GM12878 (cell line): ENCODE results near the gene TMEM132C. TPM values are rescaled to one million over a fixed set of nuclear protein-coding genes. Genes with fewer than 3 reads are reported as not detected.

Source experiments
- CBX5 ChIP-seq: sonication (generic); IDR thresholded peaks from 2 replicates; pipeline ENCODE4 v1.6.1; 2016; ENCODE audit warnings: low read depth, moderate library complexity, mild to moderate bottlenecking, inconsistent platforms
- ESRRA ChIP-seq: IDR thresholded peaks from 2 replicates; pipeline ENCODE4 v1.6.1; 2012; ENCODE audit warnings: mild to moderate bottlenecking, low read length, improper control_type of control experiment
- EZH2 ChIP-seq: IDR thresholded peaks from 2 replicates; pipeline ENCODE4 v1.6.1; 2012; ENCODE audit warnings: low read depth, mild to moderate bottlenecking, control low read depth, inconsistent platforms, low read length, borderline replicate concordance; ENCODE audit not compliant: control insufficient read depth
- POLR2AphosphoS5 ChIP-seq: IDR thresholded peaks from 2 replicates; pipeline ENCODE4 v1.6.1; 2011; ENCODE audit warnings: mild to moderate bottlenecking, low read length, inconsistent platforms
- SMARCA5 ChIP-seq: fragments of 450-650 bp; IDR thresholded peaks from 2 replicates; pipeline ENCODE4 v1.6.1; 2017; ENCODE audit warnings: mild to moderate bottlenecking
- SUZ12 ChIP-seq: fragments of 200-600 bp; sonication (generic); IDR thresholded peaks from one replicate; pipeline ENCODE4 v1.6.1; 2018; ENCODE audit warnings: antibody characterized with exemption, mild to moderate bottlenecking; ENCODE audit not compliant: unreplicated experiment
- WRNIP1 ChIP-seq: IDR thresholded peaks from 2 replicates; pipeline ENCODE4 v1.6.1; 2011; ENCODE audit warnings: low read depth, low read length, improper control_type of control experiment, borderline replicate concordance
- ZBED1 ChIP-seq: IDR thresholded peaks from 2 replicates; pipeline ENCODE4 v1.6.1; 2016; ENCODE audit warnings: borderline replicate concordance
- ZZZ3 ChIP-seq: IDR thresholded peaks from 2 replicates; pipeline ENCODE4 v1.6.1; 2011; ENCODE audit warnings: low read depth; ENCODE audit not compliant: control insufficient read depth, insufficient read length
- polyA plus RNA-seq, 11 experiments: library from polyadenylated mRNA; depleted of rRNA in 4 of 11; unstranded in 6 of 11; stranded (reverse) in 5 of 11; fragments of >200 nt; fragmentation: Nextera tagmentation in 4 of 11; fragmentation: Illumina TruSeq in 1 of 11; extraction: Ambion mirVana in 4 of 11; extraction: Trizol in 1 of 11; gene quantifications; 1 replicate in 1 of 11; 2 replicates in 10 of 11; pipeline versions ENCODE4 v1.2.1 to v1.2.3, GENCODE V29; 2011 to 2016; ENCODE audit warnings: inconsistent platforms in 2 of 11, missing spikeins in 2 of 11, low read depth in 1 of 11
- total RNA-seq, 4 experiments: library from RNA; depleted of rRNA in 3 of 4; stranded (reverse); fragments of >200 nt in 3 of 4; fragmentation: Illumina TruSeq in 1 of 4; extraction: Trizol in 1 of 4; gene quantifications; 2 replicates each; pipeline versions ENCODE4 v1.2.1 to v1.2.3, GENCODE V29; 2013 to 2021
- TF ChIP-seq, protein P1 (sequence below): fragments of 450-650 bp; formaldehyde crosslinking; IDR thresholded peaks from 2 replicates; pipeline ENCODE4 v1.4.0; 2020; ENCODE audit warnings: mild to moderate bottlenecking, moderate library complexity
- TF ChIP-seq, protein P2 (sequence below): fragments of 450-650 bp; IDR thresholded peaks from 2 replicates; pipeline ENCODE4 v1.6.1; 2017; ENCODE audit warnings: mild to moderate bottlenecking, moderate library complexity
- TF ChIP-seq, protein P3 (sequence below): fragments of 450-650 bp; IDR thresholded peaks from 2 replicates; pipeline ENCODE4 v1.6.1; 2018; ENCODE audit warnings: mild to moderate bottlenecking, low read depth, moderate library complexity; ENCODE audit not compliant: partially characterized antibody
- TF ChIP-seq, protein P4 (sequence below): fragments of 450-650 bp; conservative IDR thresholded peaks from 2 replicates; pipeline ENCODE4 v1.6.1; 2017; ENCODE audit warnings: mild to moderate bottlenecking, moderate library complexity
- TF ChIP-seq, protein P5 (sequence below): IDR thresholded peaks from 2 replicates; pipeline ENCODE4 v1.6.1; 2011; ENCODE audit warnings: low read depth, mild to moderate bottlenecking, low read length, moderate library complexity, borderline replicate concordance; ENCODE audit errors: extremely low read depth
- TF ChIP-seq, protein P6 (sequence below): IDR thresholded peaks from 2 replicates; pipeline ENCODE4 v1.6.1; 2012; ENCODE audit warnings: low read depth, low read length, improper control_type of control experiment

Gene TMEM132C
- total and polyA plus RNA-seq, 10 of the 15 experiments (the other 5 are each of a cell fraction or from before 2014, with no cell fraction given): not detected

DNA sequence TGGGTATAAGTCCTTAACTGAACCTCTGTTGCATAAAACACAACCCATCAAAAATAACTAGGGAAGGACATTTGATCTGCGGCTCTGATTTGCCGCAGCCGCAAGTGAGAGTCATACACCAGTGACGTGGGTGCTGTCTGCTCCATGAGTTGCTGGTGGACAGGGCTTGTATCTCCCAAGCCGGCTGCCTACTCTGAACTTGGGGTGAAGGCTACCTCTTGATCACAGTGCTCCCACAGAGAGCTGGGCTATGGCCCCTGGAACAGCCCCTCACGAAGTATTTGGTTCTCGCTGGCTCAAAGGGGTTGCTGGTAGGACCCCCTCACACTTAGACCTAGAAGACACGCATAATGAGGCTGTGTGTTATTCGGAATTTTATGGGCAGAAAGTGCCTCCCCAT is 118.8 kb downstream of the TMEM132C start (continued):
- TF ChIP-seq, protein P1, sequence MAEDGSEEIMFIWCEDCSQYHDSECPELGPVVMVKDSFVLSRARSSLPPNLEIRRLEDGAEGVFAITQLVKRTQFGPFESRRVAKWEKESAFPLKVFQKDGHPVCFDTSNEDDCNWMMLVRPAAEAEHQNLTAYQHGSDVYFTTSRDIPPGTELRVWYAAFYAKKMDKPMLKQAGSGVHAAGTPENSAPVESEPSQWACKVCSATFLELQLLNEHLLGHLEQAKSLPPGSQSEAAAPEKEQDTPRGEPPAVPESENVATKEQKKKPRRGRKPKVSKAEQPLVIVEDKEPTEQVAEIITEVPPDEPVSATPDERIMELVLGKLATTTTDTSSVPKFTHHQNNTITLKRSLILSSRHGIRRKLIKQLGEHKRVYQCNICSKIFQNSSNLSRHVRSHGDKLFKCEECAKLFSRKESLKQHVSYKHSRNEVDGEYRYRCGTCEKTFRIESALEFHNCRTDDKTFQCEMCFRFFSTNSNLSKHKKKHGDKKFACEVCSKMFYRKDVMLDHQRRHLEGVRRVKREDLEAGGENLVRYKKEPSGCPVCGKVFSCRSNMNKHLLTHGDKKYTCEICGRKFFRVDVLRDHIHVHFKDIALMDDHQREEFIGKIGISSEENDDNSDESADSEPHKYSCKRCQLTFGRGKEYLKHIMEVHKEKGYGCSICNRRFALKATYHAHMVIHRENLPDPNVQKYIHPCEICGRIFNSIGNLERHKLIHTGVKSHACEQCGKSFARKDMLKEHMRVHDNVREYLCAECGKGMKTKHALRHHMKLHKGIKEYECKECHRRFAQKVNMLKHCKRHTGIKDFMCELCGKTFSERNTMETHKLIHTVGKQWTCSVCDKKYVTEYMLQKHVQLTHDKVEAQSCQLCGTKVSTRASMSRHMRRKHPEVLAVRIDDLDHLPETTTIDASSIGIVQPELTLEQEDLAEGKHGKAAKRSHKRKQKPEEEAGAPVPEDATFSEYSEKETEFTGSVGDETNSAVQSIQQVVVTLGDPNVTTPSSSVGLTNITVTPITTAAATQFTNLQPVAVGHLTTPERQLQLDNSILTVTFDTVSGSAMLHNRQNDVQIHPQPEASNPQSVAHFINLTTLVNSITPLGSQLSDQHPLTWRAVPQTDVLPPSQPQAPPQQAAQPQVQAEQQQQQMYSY (CRISPR knock-in tag): no peak
- TF ChIP-seq ZZZ3: no peak
- TF ChIP-seq, protein P2, sequence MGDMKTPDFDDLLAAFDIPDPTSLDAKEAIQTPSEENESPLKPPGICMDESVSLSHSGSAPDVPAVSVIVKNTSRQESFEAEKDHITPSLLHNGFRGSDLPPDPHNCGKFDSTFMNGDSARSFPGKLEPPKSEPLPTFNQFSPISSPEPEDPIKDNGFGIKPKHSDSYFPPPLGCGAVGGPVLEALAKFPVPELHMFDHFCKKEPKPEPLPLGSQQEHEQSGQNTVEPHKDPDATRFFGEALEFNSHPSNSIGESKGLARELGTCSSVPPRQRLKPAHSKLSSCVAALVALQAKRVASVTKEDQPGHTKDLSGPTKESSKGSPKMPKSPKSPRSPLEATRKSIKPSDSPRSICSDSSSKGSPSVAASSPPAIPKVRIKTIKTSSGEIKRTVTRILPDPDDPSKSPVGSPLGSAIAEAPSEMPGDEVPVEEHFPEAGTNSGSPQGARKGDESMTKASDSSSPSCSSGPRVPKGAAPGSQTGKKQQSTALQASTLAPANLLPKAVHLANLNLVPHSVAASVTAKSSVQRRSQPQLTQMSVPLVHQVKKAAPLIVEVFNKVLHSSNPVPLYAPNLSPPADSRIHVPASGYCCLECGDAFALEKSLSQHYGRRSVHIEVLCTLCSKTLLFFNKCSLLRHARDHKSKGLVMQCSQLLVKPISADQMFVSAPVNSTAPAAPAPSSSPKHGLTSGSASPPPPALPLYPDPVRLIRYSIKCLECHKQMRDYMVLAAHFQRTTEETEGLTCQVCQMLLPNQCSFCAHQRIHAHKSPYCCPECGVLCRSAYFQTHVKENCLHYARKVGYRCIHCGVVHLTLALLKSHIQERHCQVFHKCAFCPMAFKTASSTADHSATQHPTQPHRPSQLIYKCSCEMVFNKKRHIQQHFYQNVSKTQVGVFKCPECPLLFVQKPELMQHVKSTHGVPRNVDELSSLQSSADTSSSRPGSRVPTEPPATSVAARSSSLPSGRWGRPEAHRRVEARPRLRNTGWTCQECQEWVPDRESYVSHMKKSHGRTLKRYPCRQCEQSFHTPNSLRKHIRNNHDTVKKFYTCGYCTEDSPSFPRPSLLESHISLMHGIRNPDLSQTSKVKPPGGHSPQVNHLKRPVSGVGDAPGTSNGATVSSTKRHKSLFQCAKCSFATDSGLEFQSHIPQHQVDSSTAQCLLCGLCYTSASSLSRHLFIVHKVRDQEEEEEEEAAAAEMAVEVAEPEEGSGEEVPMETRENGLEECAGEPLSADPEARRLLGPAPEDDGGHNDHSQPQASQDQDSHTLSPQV: no peak
- no peak for TF ChIP-seq CBX5
- TF ChIP-seq, protein P3, sequence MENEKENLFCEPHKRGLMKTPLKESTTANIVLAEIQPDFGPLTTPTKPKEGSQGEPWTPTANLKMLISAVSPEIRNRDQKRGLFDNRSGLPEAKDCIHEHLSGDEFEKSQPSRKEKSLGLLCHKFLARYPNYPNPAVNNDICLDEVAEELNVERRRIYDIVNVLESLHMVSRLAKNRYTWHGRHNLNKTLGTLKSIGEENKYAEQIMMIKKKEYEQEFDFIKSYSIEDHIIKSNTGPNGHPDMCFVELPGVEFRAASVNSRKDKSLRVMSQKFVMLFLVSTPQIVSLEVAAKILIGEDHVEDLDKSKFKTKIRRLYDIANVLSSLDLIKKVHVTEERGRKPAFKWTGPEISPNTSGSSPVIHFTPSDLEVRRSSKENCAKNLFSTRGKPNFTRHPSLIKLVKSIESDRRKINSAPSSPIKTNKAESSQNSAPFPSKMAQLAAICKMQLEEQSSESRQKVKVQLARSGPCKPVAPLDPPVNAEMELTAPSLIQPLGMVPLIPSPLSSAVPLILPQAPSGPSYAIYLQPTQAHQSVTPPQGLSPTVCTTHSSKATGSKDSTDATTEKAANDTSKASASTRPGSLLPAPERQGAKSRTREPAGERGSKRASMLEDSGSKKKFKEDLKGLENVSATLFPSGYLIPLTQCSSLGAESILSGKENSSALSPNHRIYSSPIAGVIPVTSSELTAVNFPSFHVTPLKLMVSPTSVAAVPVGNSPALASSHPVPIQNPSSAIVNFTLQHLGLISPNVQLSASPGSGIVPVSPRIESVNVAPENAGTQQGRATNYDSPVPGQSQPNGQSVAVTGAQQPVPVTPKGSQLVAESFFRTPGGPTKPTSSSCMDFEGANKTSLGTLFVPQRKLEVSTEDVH: no peak
- no peak for TF ChIP-seq SUZ12
- TF ChIP-seq, protein P4, sequence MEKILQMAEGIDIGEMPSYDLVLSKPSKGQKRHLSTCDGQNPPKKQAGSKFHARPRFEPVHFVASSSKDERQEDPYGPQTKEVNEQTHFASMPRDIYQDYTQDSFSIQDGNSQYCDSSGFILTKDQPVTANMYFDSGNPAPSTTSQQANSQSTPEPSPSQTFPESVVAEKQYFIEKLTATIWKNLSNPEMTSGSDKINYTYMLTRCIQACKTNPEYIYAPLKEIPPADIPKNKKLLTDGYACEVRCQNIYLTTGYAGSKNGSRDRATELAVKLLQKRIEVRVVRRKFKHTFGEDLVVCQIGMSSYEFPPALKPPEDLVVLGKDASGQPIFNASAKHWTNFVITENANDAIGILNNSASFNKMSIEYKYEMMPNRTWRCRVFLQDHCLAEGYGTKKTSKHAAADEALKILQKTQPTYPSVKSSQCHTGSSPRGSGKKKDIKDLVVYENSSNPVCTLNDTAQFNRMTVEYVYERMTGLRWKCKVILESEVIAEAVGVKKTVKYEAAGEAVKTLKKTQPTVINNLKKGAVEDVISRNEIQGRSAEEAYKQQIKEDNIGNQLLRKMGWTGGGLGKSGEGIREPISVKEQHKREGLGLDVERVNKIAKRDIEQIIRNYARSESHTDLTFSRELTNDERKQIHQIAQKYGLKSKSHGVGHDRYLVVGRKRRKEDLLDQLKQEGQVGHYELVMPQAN: no peak
- TF ChIP-seq, protein P5, sequence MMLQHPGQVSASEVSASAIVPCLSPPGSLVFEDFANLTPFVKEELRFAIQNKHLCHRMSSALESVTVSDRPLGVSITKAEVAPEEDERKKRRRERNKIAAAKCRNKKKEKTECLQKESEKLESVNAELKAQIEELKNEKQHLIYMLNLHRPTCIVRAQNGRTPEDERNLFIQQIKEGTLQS: no peak
- no peak for TF ChIP-seq POLR2AphosphoS5
- no peak for TF ChIP-seq SMARCA5
- no peak for TF ChIP-seq EZH2
- TF ChIP-seq, protein P6, sequence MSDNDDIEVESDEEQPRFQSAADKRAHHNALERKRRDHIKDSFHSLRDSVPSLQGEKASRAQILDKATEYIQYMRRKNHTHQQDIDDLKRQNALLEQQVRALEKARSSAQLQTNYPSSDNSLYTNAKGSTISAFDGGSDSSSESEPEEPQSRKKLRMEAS: no peak
- no peak for TF ChIP-seq ZBED1
- TF ChIP-seq ESRRA: no peak
- no peak for TF ChIP-seq WRNIP1
